Kidney (tissue), 22 donors: ENCODE data around the gene LGI2. TPM values are rescaled to one million over a fixed set of nuclear protein-coding genes. Genes with fewer than 3 reads are reported as not detected.

Experiments used
- DNase-seq, 5 donors: peaks; one replicate each; pipeline ENCODE4 v3.0.0-alpha.2; 2013 to 2020
- FAIRE-seq: peaks from 2 replicates; lab custom pipeline; 2012; peaks lifted over from hg19 to GRCh38; lab: Jason Lieb, UNC
- H3K27ac ChIP-seq, 2 donors: one replicate each; pipeline ENCODE4 v1.7.0; 2013; ENCODE audit warnings: low read depth in 2 of 2, low read length in 2 of 2, inconsistent platforms in 1 of 2
- H3K27me3 ChIP-seq: one replicate; pipeline ENCODE4 v1.7.1; 2013; ENCODE audit warnings: low read length, inconsistent platforms; ENCODE audit not compliant: control insufficient read depth, insufficient read depth
- H3K36me3 ChIP-seq, 3 donors: one replicate each; pipeline versions ENCODE4 v1.7.0 to v1.7.1; 2013; ENCODE audit warnings: low read length in 3 of 3, control low read depth in 1 of 3, inconsistent platforms in 1 of 3; ENCODE audit not compliant: insufficient read depth in 3 of 3, control insufficient read depth in 2 of 3
- H3K4me1 ChIP-seq, 3 donors: one replicate each; pipeline versions ENCODE4 v1.7.0 to v1.7.1; 2013; ENCODE audit warnings: low read length in 3 of 3, inconsistent platforms in 1 of 3, low read depth in 1 of 3; ENCODE audit not compliant: control insufficient read depth in 2 of 3, insufficient read depth in 2 of 3
- H3K4me3 ChIP-seq, 3 donors: one replicate each; pipeline versions ENCODE4 v1.7.0 to v1.8.1; 2013; ENCODE audit warnings: low read length in 3 of 3, control low read depth in 1 of 3, inconsistent platforms in 1 of 3
- H3K9ac ChIP-seq, 3 donors: one replicate each; pipeline versions ENCODE4 v1.7.0 to v1.7.1; 2013; ENCODE audit warnings: low read length in 3 of 3, control low read depth in 1 of 3, inconsistent platforms in 1 of 3
- H3K9me3 ChIP-seq, 3 donors: one replicate each; pipeline versions ENCODE4 v1.7.0 to v1.7.1; 2013; ENCODE audit warnings: low read length in 3 of 3, control low read depth in 1 of 3, inconsistent platforms in 1 of 3; ENCODE audit not compliant: control insufficient read depth in 2 of 3, insufficient read depth in 1 of 3
- intact Hi-C: fragments of 100-400 bp; cut with DNase I; formaldehyde crosslinking; loops from one replicate; pipeline ENCODE4 v1.11.1; 2022
- long read RNA-seq, 10 donors: library from polyadenylated mRNA in 1 of 10; unstranded in 1 of 10; transcript quantifications; one replicate each; pipeline ENCODE4 v2.0.0 and lab custom pipeline, GENCODE V29; 2021 to 2026
- polyA plus RNA-seq: library from polyadenylated mRNA; stranded (reverse); fragments of 350-450 nt; fragmentation: Illumina TruSeq; extraction: RNeasy Lipid Tissue Mini Kit (QIAGEN cat#74804); gene quantifications from one replicate; pipeline ENCODE4 v1.2.3, GENCODE V29; 2014; ENCODE audit warnings: low read depth, low replicate concordance; ENCODE audit not compliant: insufficient read depth
- total RNA-seq: library from RNA; stranded (reverse); fragmentation: NEBNext Ultra II Directional; extraction: Animal tissue kit (Norgen Biotek cat#: 25700); gene quantifications from one replicate; pipeline ENCODE4 v1.2.1, GENCODE V29; 2021
- TF ChIP-seq, protein P1 (sequence below): IDR thresholded peaks from 3 replicates; pipeline ENCODE4 v1.5.1; 2012; ENCODE audit warnings: mild to moderate bottlenecking, moderate library complexity, borderline replicate concordance; ENCODE audit not compliant: insufficient read depth; ENCODE audit errors: extremely low read depth
- donor health status: control.
- donor health status: control.
- donor health status: control.
- donor health status: control.
- donor health status: control.
- donor health status: DM: yes; HTN: yes; CAD: no.
- donor health status: Normal renal cell carcinoma (clear cell type).

The LGI2 gene
- total RNA-seq (7.5 TPM), polyA plus RNA-seq (4.8 TPM)
- long read RNA-seq, donor 1, full-length matches to known transcripts, result 8 of 8 reads
- long read RNA-seq, donor 1, partial matches to known transcripts, result 0 of 8 reads
- long read RNA-seq, donor 1, other reads (novel, unspliced or antisense), result 0 of 8 reads
- long read RNA-seq, donor 2, full-length matches to known transcripts, result 9 of 9 reads
- long read RNA-seq, donor 2, partial matches to known transcripts, result 0 of 9 reads
- long read RNA-seq, donor 2, other reads (novel, unspliced or antisense), result 0 of 9 reads
- long read RNA-seq, donor 3, full-length matches to known transcripts, result 12 of 12 reads
- long read RNA-seq, donor 3, partial matches to known transcripts, result 0 of 12 reads
- long read RNA-seq, donor 3, other reads (novel, unspliced or antisense), result 0 of 12 reads
- long read RNA-seq, donor 4, full-length matches to known transcripts, result 5 of 5 reads
- long read RNA-seq, donor 4, partial matches to known transcripts, result 0 of 5 reads
- long read RNA-seq, donor 4, other reads (novel, unspliced or antisense), result 0 of 5 reads
- long read RNA-seq, donor 5, full-length matches to known transcripts, result 1 of 1 reads
- long read RNA-seq, donor 5, partial matches to known transcripts, result 0 of 1 reads
- long read RNA-seq, donor 5, other reads (novel, unspliced or antisense), result 0 of 1 reads
- long read RNA-seq, donor 6, full-length matches to known transcripts, result 1 of 1 reads
- long read RNA-seq, donor 6, partial matches to known transcripts, result 0 of 1 reads
- long read RNA-seq, donor 6, other reads (novel, unspliced or antisense), result 0 of 1 reads
- long read RNA-seq, donor 7, full-length matches to known transcripts, result 2 of 6 reads
- long read RNA-seq, donor 7, partial matches to known transcripts, result 0 of 6 reads
- long read RNA-seq, donor 7, other reads (novel, unspliced or antisense), result 4 of 6 reads
- long read RNA-seq, donor 8, full-length matches to known transcripts, result 5 of 5 reads
- long read RNA-seq, donor 8, partial matches to known transcripts, result 0 of 5 reads
- long read RNA-seq, donor 8, other reads (novel, unspliced or antisense), result 0 of 5 reads
- long read RNA-seq, donor 9, full-length matches to known transcripts, result 3 of 3 reads
- long read RNA-seq, donor 9, partial matches to known transcripts, result 0 of 3 reads
- long read RNA-seq, donor 9, other reads (novel, unspliced or antisense), result 0 of 3 reads
- long read RNA-seq, donor 10, full-length matches to known transcripts, result 9 of 9 reads
- long read RNA-seq, donor 10, partial matches to known transcripts, result 0 of 9 reads
- long read RNA-seq, donor 10, other reads (novel, unspliced or antisense), result 0 of 9 reads

DNA sequence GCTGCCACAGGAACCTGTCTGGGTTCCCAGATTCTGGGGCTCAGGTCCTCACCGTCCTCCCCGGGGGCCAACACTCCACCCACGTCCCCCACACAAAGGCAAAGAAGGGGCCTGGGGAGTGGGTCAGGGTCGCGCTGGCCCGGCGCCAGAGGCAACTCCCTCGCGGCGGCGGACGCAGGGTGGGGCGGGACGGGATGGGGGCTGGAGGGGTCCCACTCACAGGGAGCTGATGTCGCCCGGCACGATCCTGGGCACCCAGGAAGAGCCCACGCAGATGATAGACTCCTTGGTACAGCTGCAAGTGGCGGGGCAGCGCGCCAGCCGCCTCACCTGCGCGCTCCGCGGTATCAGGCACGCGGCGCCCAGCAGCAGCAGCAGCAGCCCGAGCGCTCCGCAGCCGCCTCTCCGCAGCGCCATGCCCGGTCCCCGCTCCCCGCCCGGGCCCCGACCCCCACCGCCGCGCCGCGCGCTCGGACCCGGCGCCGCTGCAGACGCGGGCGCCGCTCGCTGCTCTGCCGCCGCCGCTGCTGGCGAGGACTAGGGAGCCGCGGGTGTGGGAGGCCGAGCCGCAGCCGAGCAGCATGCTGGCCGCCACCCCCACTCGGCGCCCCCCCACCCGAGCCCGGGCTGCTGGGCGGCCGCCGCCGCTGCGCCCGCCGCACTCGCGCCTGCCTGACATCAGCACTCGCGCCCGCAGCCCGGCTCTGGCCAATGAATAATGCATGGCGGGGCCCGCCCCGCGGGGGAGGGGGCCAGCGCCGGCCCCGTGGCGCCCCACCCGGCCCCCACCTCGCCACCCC is at the start of gene LGI2:
Gene LGI2 (minus strand): TSS at position 670 of the 800 bp plus-strand sequence. CDS start 253 bp downstream, at position 417.
- Histone ChIP-seq H3K9me3 (no peaks in the 10 kb centered on the region), H3K4me3 (peak within 1 kb of the TSS in 2 of 3 donors; percentile 22 to 37), H3K36me3 (no peaks in the 10 kb centered on the region), H3K27me3 (no peaks in the 10 kb centered on the region), H3K4me1 (peaks cover 0 to 5% (median 0%) of the 10 kb centered on the region in 3 donors), H3K9ac (peak within 1 kb of the TSS in 1 of 3 donors; percentile 6), H3K27ac (peak within 1 kb of the TSS in 1 of 2 donors; percentile 18)
- intact Hi-C loops, result no loop called here
- DNase-seq, result peak in 4 of 5 donors; percentile 61 to 76 (median 72)
- TF ChIP-seq, protein P1, sequence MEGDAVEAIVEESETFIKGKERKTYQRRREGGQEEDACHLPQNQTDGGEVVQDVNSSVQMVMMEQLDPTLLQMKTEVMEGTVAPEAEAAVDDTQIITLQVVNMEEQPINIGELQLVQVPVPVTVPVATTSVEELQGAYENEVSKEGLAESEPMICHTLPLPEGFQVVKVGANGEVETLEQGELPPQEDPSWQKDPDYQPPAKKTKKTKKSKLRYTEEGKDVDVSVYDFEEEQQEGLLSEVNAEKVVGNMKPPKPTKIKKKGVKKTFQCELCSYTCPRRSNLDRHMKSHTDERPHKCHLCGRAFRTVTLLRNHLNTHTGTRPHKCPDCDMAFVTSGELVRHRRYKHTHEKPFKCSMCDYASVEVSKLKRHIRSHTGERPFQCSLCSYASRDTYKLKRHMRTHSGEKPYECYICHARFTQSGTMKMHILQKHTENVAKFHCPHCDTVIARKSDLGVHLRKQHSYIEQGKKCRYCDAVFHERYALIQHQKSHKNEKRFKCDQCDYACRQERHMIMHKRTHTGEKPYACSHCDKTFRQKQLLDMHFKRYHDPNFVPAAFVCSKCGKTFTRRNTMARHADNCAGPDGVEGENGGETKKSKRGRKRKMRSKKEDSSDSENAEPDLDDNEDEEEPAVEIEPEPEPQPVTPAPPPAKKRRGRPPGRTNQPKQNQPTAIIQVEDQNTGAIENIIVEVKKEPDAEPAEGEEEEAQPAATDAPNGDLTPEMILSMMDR, result no peak
- FAIRE-seq, result no peak

GRCh38 chr4:25078523-25078922 is 47.8 kb upstream of the LGI2 start:
- intact Hi-C loops, result no loop called here
- Histone ChIP-seq H3K27ac (no peak overlapping the region), H3K9ac (no peak overlapping the region), H3K9me3 (no peaks in the 10 kb centered on the region), H3K36me3 (no peaks in the 10 kb centered on the region), H3K27me3 (no peaks in the 10 kb centered on the region), H3K4me3 (no peak overlapping the region), H3K4me1 (no peaks in the 10 kb centered on the region)
- DNase-seq (no peak), FAIRE-seq (no peak)
- TF ChIP-seq, protein P1, result no peak
